GM23338 (cell line): Measurements from ENCODE around the gene SLC12A7. TPM values are rescaled to one million over a fixed set of nuclear protein-coding genes. Genes with fewer than 3 reads are reported as not detected.
A peak's percentile ranks its signal among the peaks of the same experiment; 100 is the strongest.

Source experiments
- ATAC-seq: fragments of 200-7000 bp; cut with Tn5 transposase; 3 replicates; pipeline ENCODE4 v1.9.1; 2020
- DNase-seq: peaks from one replicate; pipeline ENCODE4 v3.0.0-alpha.2; 2015; ENCODE audit warnings: low spot score
- H2AFZ ChIP-seq: fragments of 200-600 bp; sonication (generic); 2 replicates; pipeline ENCODE4 v1.8.0; 2016; ENCODE audit warnings: antibody characterized with exemption, mild to moderate bottlenecking, moderate library complexity
- H3F3A ChIP-seq: fragments of 200-600 bp; sonication (generic); replicated peaks from 2 replicates; pipeline ENCODE4 v1.8.0; 2017; ENCODE audit warnings: antibody characterized with exemption, mixed run types, low read depth
- H3K27ac ChIP-seq: fragments of 200-600 bp; sonication (generic); 2 replicates; pipeline ENCODE4 v1.6.1; 2016; ENCODE audit warnings: low read depth
- H3K27me3 ChIP-seq: fragments of 200-600 bp; sonication (generic); 2 replicates; pipeline ENCODE4 v1.8.0; 2016; ENCODE audit warnings: mild to moderate bottlenecking, mixed run types, moderate library complexity; ENCODE audit not compliant: insufficient read depth
- H3K36me3 ChIP-seq: fragments of 200-600 bp; sonication (generic); 2 replicates; pipeline ENCODE4 v1.8.0; 2016; ENCODE audit warnings: mild to moderate bottlenecking; ENCODE audit not compliant: insufficient read depth
- H3K4me1 ChIP-seq: fragments of 200-600 bp; sonication (generic); 2 replicates; pipeline ENCODE4 v1.8.0; 2016; ENCODE audit warnings: mild to moderate bottlenecking, moderate library complexity; ENCODE audit not compliant: insufficient read depth
- H3K4me2 ChIP-seq: fragments of 200-600 bp; sonication (generic); 2 replicates; pipeline ENCODE4 v1.7.1; 2017; ENCODE audit warnings: mixed run types
- H3K4me3 ChIP-seq: fragments of 200-600 bp; sonication (generic); 2 replicates; pipeline ENCODE4 v1.6.1; 2016; ENCODE audit warnings: mixed run types
- H3K79me2 ChIP-seq: fragments of 200-600 bp; sonication (generic); replicated peaks from 2 replicates; pipeline ENCODE4 v1.8.0; 2017; ENCODE audit warnings: mild to moderate bottlenecking; ENCODE audit not compliant: insufficient read depth
- H3K9me2 ChIP-seq: fragments of 200-600 bp; sonication (generic); 2 replicates; pipeline ENCODE4 v1.8.0; 2017; ENCODE audit not compliant: insufficient read depth
- H4K20me1 ChIP-seq: fragments of 200-600 bp; sonication (generic); replicated peaks from 2 replicates; pipeline ENCODE4 v1.8.0; 2017; ENCODE audit warnings: mild to moderate bottlenecking; ENCODE audit not compliant: insufficient read depth
- H3K27ac Mint-ChIP-seq: 2 replicates; pipeline ENCODE4 v1.8.0; 2020; ENCODE audit warnings: inconsistent platforms, mild to moderate bottlenecking, moderate library complexity, mixed read lengths
- H3K27me3 Mint-ChIP-seq: 3 replicates; pipeline ENCODE4 v1.8.0; 2022; ENCODE audit warnings: low read depth, mild to moderate bottlenecking, moderate library complexity, mixed read lengths, inconsistent platforms; ENCODE audit not compliant: insufficient read depth, poor library complexity
- H3K36me3 Mint-ChIP-seq: 3 replicates; pipeline ENCODE4 v1.8.0; 2021; ENCODE audit warnings: low read depth, mild to moderate bottlenecking, inconsistent platforms, moderate library complexity, mixed read lengths
- H3K4me1 Mint-ChIP-seq: 3 replicates; pipeline ENCODE4 v1.8.0; 2020; ENCODE audit warnings: mild to moderate bottlenecking, inconsistent platforms, mixed read lengths
- H3K4me3 Mint-ChIP-seq: 3 replicates; pipeline ENCODE4 v1.8.0; 2021; ENCODE audit warnings: moderate library complexity, mild to moderate bottlenecking, inconsistent platforms, mixed read lengths
- H3K9me3 Mint-ChIP-seq: 3 replicates; pipeline ENCODE4 v1.8.0; 2020; ENCODE audit warnings: moderate library complexity, mild to moderate bottlenecking, inconsistent platforms, mixed read lengths
- CREB1 ChIP-seq: fragments of 250-450 bp; sonication (Bioruptor Pico); IDR thresholded peaks from 2 replicates; pipeline ENCODE4 v1.5.0; 2020; ENCODE audit warnings: low read depth, mild to moderate bottlenecking, moderate library complexity
- CTCF ChIP-seq, 2 experiments: fragments of 200-600 bp in 1 of 2; sonication (generic) in 1 of 2; conservative IDR thresholded peaks; 2 replicates each; pipeline versions ENCODE4 v1.5.1 to v1.6.1; 2016 to 2017; ENCODE audit warnings: antibody characterized with exemption in 2 of 2, low read depth in 2 of 2, mild to moderate bottlenecking in 2 of 2, moderate library complexity in 1 of 2
- ETS1 ChIP-seq: IDR thresholded peaks from 2 replicates; pipeline ENCODE4 v1.6.1; 2016; ENCODE audit warnings: antibody characterized with exemption
- EZH2 ChIP-seq: fragments of 200-600 bp; sonication (generic); IDR thresholded peaks from one replicate; pipeline ENCODE4 v1.8.0; 2017; ENCODE audit warnings: antibody characterized with exemption, mild to moderate bottlenecking, low read depth; ENCODE audit not compliant: unreplicated experiment
- EZH2phosphoT487 ChIP-seq: fragments of 200-600 bp; sonication (generic); IDR thresholded peaks from one replicate; pipeline ENCODE4 v1.8.1; 2018; ENCODE audit warnings: antibody characterized with exemption; ENCODE audit not compliant: unreplicated experiment
- JUNB ChIP-seq: IDR thresholded peaks from one replicate; pipeline ENCODE4 v1.6.1; 2016; ENCODE audit warnings: antibody characterized with exemption; ENCODE audit not compliant: unreplicated experiment
- NANOG ChIP-seq: IDR thresholded peaks from 2 replicates; pipeline ENCODE4 v1.6.1; 2016; ENCODE audit warnings: antibody characterized with exemption, borderline replicate concordance
- POLR2AphosphoS5 ChIP-seq: IDR thresholded peaks from 2 replicates; pipeline ENCODE4 v1.6.1; 2016; ENCODE audit warnings: antibody characterized with exemption, low read depth
- REST ChIP-seq: IDR thresholded peaks from one replicate; pipeline ENCODE4 v1.6.1; 2018; ENCODE audit warnings: antibody characterized with exemption; ENCODE audit not compliant: unreplicated experiment
- STAT1 ChIP-seq: IDR thresholded peaks from one replicate; pipeline ENCODE4 v1.6.1; 2016; ENCODE audit warnings: antibody characterized with exemption; ENCODE audit not compliant: unreplicated experiment
- ZNF114 ChIP-seq: fragments of 250-450 bp; sonication (Bioruptor Pico); IDR thresholded peaks from 2 replicates; pipeline ENCODE4 v1.5.0; 2020; ENCODE audit warnings: mild to moderate bottlenecking, moderate library complexity
- ZNF331 ChIP-seq: fragments of 250-450 bp; sonication (Bioruptor Pico); IDR thresholded peaks from 2 replicates; pipeline ENCODE4 v1.5.0; 2020; ENCODE audit warnings: low read depth, mild to moderate bottlenecking, moderate library complexity
- ZNF462 ChIP-seq: fragments of 250-450 bp; sonication (Bioruptor Pico); IDR thresholded peaks from 2 replicates; pipeline ENCODE4 v1.5.0; 2020; ENCODE audit warnings: mild to moderate bottlenecking, moderate library complexity
- polyA plus RNA-seq: library from polyadenylated mRNA; unstranded; fragments of >200 nt; fragmentation: Nextera tagmentation; extraction: Ambion mirVana; gene quantifications from 2 replicates; pipeline ENCODE4 v1.2.1, GENCODE V29; 2016
- total RNA-seq: library from RNA; depleted of rRNA; stranded (reverse); fragments of >200 nt; shearing (Covaris generic); gene quantifications from 2 replicates; pipeline ENCODE4 v1.2.3, GENCODE V29; 2014

The SLC12A7 gene
- total and polyA plus RNA-seq, 2 experiments from 2014 or later: 7.4 to 32.2 TPM

- Mint-ChIP-seq H3K4me3 (0 out of 3 replicates have a peak overlapping the region, but pooled peaks have one; percentile 32), H3K27ac (no peak overlapping the region), H3K27me3 (peaks cover 16% of the 10 kb centered on the region), H3K9me3 (no peaks in the 10 kb centered on the region), H3K36me3 (peaks cover 15% of the 10 kb centered on the region), H3K4me1 (peaks cover 72% of the 10 kb centered on the region)
- DNase-seq: peak; percentile 61
- no peaks in the 10 kb centered on the region for H3K27me3 ChIP-seq
- H3F3A ChIP-seq: 0 out of 2 replicates have a peak, but pooled peaks cover 7% of the 10 kb centered on the region
- H3K4me3 ChIP-seq: no peak overlapping the region
- peaks cover 80% of the 10 kb centered on the region for H3K79me2 ChIP-seq
- ATAC-seq: peak; percentile 12
- H3K4me2 ChIP-seq: peak overlapping the region; percentile 43; the same call in 1 of the 2 replicates
- no peaks in the 10 kb centered on the region for H3K9me2 ChIP-seq
- peak overlapping the region; percentile 89 for H3K27ac ChIP-seq
- peaks cover 4% of the 10 kb centered on the region; the same call in 1 of the 2 replicates for H4K20me1 ChIP-seq
- TF ChIP-seq NANOG: no peak
- TF ChIP-seq EZH2: no peak
- TF ChIP-seq POLR2AphosphoS5: no peak
- TF ChIP-seq EZH2phosphoT487: no peak
- TF ChIP-seq ZNF462 (CRISPR knock-in tag): no peak
- no peak for TF ChIP-seq CTCF (conservative IDR thresholded peaks at IDR 0.05; ENCODE audit: low read depth in 2 of 2)
- no peak for TF ChIP-seq CREB1
- no peak for TF ChIP-seq ZNF114 (CRISPR knock-in tag)
- no peak for TF ChIP-seq JUNB
- TF ChIP-seq ETS1: no peak
- no peak for TF ChIP-seq REST
- no peak for TF ChIP-seq STAT1
- no peak for TF ChIP-seq ZNF331
- peaks cover 46% of the 10 kb centered on the region for H3K4me1 ChIP-seq
- H2AFZ ChIP-seq: no peak overlapping the region
- H3K36me3 ChIP-seq: no peaks in the 10 kb centered on the region
Measured at GRCh38 chr5:1099926-1100663, 11.8 kb downstream of the SLC12A7 start.
